Measurements from ENCODE around the gene CEACAM19. TPM values are rescaled to one million over a fixed set of nuclear protein-coding genes. Genes with fewer than 3 reads are reported as not detected.

CEACAM19 gene
- total and polyA plus RNA-seq, 2 donors (not counting 3 experiments of a cell fraction or from before 2014, with no cell fraction given) = 9.9 to 14.5 TPM

- Histone ChIP-seq H3K9me1 (replicated peaks; ENCODE audit: control insufficient read depth, extremely low read depth, insufficient read depth, low read length) (no peaks in the 10 kb centered on the region), H2AFZ (ENCODE audit: low read depth, low read length) (no peak overlapping the region), H3K4me3 (replicated peaks in 1 of 3; ENCODE audit: insufficient read depth in 1 of 3, low read depth in 1 of 3, low read length in 3 of 3) (no peak overlapping the region), H3K9me3 (replicated peaks; ENCODE audit: control insufficient read depth, insufficient read depth, low read length) (no peaks in the 10 kb centered on the region), H3K4me1 (ENCODE audit: control insufficient read depth, extremely low read depth, insufficient read depth, low read length) (no peaks in the 10 kb centered on the region), H3K9ac (replicated peaks; ENCODE audit: extremely low read depth, insufficient read depth, low read length) (no peak overlapping the region), H3K27me3 (ENCODE audit: control insufficient read depth in 2 of 2, insufficient read depth in 2 of 2, low read length in 2 of 2) (no peaks in the 10 kb centered on the region), H3K36me3 (ENCODE audit: control insufficient read depth in 2 of 2, extremely low read depth in 1 of 2, insufficient read depth in 2 of 2, low read length in 2 of 2) (no peaks in the 10 kb centered on the region), H3K27ac (ENCODE audit: insufficient read depth, low read depth, low read length) (no peak overlapping the region), H3K79me2 (ENCODE audit: control insufficient read depth, insufficient read depth, low read length) (no peaks in the 10 kb centered on the region), H4K20me1 (replicated peaks; ENCODE audit: control insufficient read depth, extremely low read depth, insufficient read depth, low read length) (no peaks in the 10 kb centered on the region), H3K4me2 (ENCODE audit: insufficient read depth, low read length) (no peak overlapping the region)
- POLR2A ChIA-PET = no interaction called here
- TF ChIP-seq MYC (IDR thresholded peaks at IDR 0.05; ENCODE audit: low read depth, low read length) = no peak
- TF ChIP-seq CTCF (IDR thresholded peaks at IDR 0.05; ENCODE audit: extremely low read depth in 1 of 2, insufficient read depth in 1 of 2, low read depth in 1 of 2, low read length in 2 of 2) = no peak
- no peak for TF ChIP-seq POLR2AphosphoS5 (IDR thresholded peaks at IDR 0.05; ENCODE audit: insufficient read depth, low read depth, low read length)
- no peak for TF ChIP-seq MAX (IDR thresholded peaks at IDR 0.05; ENCODE audit: insufficient read depth, insufficient read length)
- no peak for TF ChIP-seq JUN (IDR thresholded peaks at IDR 0.05; ENCODE audit: borderline replicate concordance, insufficient read depth, insufficient read length, low read depth)
- no peak for TF ChIP-seq POLR2A (IDR thresholded peaks at IDR 0.05; ENCODE audit: low read depth, low read length)
- no peak for TF ChIP-seq EZH2 (IDR thresholded peaks at IDR 0.05; ENCODE audit: borderline replicate concordance, low read depth, low read length, severe bottlenecking)
- no peak for TF ChIP-seq FOS (IDR thresholded peaks at IDR 0.05; ENCODE audit: borderline replicate concordance, insufficient read depth, low read length)
- no peak for TF ChIP-seq GATA2 (IDR thresholded peaks at IDR 0.05; ENCODE audit: insufficient read depth, insufficient read length, low read depth, low read length)
- no TSS peak for BruUV-seq (replicated peaks)
- CTCF ChIA-PET = interaction anchor here (1.3 kb wide), 1 partner anchor 20 kb away, joined by 5 read pairs; no protein-coding TSS in a partner anchor
- intact Hi-C loops (cut with micrococcal nuclease) (no loop called here), dilution Hi-C loops (cut with MboI; ENCODE audit: extremely low pct_ligation_motif_present, low sequenced_read_pairs) (no loop called here)
- FAIRE-seq (no peak), DNase-seq (ENCODE audit: low read depth, low spot score) (no peak)
These were observed 32.2 kb downstream of the CEACAM19 start for GRCh38 chr19:44703336-44704078.
